Activated T-helper 2 cell treated with anti-CD3 and anti-CD28 coated beads, Interferon-gamma antibody, Interleukin-2, Interleukin-4, amounts not matched to agents 10 μg/mL and 5 μg/mL and 100 μg/mL, durations not matched to agents 14 hours and 24 hours and 36 hours (primary cell): ENCODE results near the gene PHPT1. TPM values are rescaled to one million over a fixed set of nuclear protein-coding genes. Genes with fewer than 3 reads are reported as not detected.

Experiments
- DNase-seq: peaks from one replicate; pipeline ENCODE4 v3.0.0; 2021; ENCODE audit warnings: low spot score
- H3K27ac Mint-ChIP-seq: one replicate; pipeline ENCODE4 v1.8.0; 2021; ENCODE audit warnings: mixed read lengths
- H3K27me3 Mint-ChIP-seq: one replicate; pipeline ENCODE4 v1.8.0; 2021; ENCODE audit warnings: low read depth, mixed read lengths
- H3K36me3 Mint-ChIP-seq: one replicate; pipeline ENCODE4 v1.8.0; 2021; ENCODE audit warnings: low read depth, mixed read lengths
- H3K4me1 Mint-ChIP-seq: one replicate; pipeline ENCODE4 v1.8.0; 2021; ENCODE audit warnings: low read depth, mixed read lengths
- H3K4me3 Mint-ChIP-seq: one replicate; pipeline ENCODE4 v1.8.0; 2021; ENCODE audit warnings: low read depth, mild to moderate bottlenecking, moderate library complexity, mixed read lengths
- H3K9me3 Mint-ChIP-seq: one replicate; pipeline ENCODE4 v1.8.0; 2021; ENCODE audit warnings: mixed read lengths
- intact Hi-C: fragments of 100-400 bp; cut with micrococcal nuclease; formaldehyde crosslinking; loops from one replicate; pipeline ENCODE4 v1.15.1; 2023
- total RNA-seq: library from RNA; stranded (reverse); gene quantifications from 2 replicates; pipeline ENCODE4 v1.2.3, GENCODE V29; 2022

PHPT1 gene
- total RNA-seq, 1 donor from 2014 or later, result 127 TPM

DNA sequence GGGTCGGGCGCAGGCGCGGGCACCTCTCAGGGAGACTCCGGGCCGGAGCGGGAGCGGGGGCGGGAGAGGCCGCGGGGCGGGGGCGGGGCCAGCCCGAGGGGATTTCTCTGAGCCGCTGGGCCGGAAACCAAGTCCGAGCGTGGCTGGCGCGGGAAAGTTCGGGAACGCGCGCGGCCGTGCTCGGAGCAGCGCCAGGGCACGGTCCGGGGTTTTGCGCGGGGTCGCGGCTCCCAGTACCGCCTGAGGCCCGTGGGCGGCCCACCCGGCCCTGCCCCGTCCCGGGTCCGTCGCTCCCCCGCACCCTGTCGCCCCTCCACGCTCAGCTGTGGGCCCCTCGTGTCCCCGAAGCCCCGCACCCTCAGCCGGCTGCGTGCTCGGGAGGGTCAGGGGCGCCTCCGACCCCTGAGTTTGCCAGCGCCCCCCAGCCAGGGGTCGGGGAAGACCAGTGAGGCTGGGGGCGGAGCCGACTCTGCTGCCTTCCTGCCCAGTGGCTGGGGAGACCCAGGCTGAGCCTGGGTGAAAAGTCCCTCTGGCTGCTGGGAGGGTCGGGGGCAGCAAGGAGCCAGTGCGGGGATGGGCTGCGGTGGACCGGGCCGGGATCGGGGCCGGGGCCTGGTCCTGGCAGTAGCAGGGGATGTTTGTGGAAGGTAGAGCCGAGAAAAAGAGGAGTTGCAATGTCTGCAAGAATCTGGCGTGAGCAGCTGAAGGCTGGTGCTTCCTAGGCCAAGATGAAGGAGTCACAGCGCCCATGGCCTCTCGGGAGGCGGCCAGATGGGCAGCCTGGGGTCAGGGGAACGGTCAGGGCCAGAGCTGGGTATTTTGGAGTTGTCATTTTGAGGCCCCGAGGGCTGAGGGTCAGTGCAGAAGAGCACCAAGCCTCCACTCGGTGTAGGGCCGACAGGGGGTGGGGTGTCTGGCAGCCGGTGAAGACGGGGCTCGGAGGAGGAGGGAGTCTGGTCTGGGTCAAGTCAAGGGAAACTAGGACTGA lies 37.7 kb downstream of the PHPT1 start:
- peak; percentile 33 for DNase-seq

DNA sequence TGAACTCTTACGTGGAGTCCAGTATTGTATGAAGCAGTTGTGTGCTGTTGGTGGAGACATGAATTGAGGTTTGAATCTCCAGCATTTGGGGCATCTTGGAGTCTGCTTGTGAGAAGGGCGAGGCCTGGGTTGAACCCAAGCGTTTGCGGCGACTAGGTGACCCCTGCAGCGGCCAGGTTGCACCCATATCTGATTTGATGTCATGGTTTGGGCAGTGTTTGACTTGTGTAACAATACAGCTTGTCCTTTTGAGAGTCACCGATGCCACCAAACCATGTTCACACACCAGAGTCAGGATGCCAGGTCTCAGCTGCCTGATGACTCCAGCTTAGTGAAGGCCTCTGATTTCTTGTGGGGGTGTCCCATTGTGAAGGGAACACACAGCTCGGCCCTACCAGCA lies 39.2 kb downstream of the PHPT1 start:
- H3K27me3 Mint-ChIP-seq, result no peaks in the 10 kb centered on the region
- H3K4me1 Mint-ChIP-seq, result peaks cover 15% of the 10 kb centered on the region
- no peak overlapping the region for H3K4me3 Mint-ChIP-seq
- H3K9me3 Mint-ChIP-seq, result no peaks in the 10 kb centered on the region
- no peak for DNase-seq
- peaks cover 42% of the 10 kb centered on the region for H3K36me3 Mint-ChIP-seq
- intact Hi-C loops, result no loop called here
- H3K27ac Mint-ChIP-seq, result no peak overlapping the region

More for the DNA sequence above, 37.7 kb downstream of the PHPT1 start:
- no peaks in the 10 kb centered on the region for H3K27me3 Mint-ChIP-seq
- H3K9me3 Mint-ChIP-seq, result no peaks in the 10 kb centered on the region
- peaks cover 24% of the 10 kb centered on the region for H3K4me1 Mint-ChIP-seq
- intact Hi-C loops, result loop anchor here (1.0 to 2.0 kb wide), 3 partner anchors 15 to 58 kb away; partner anchors contain the start of genes C8G, FBXW5 and PHPT1
- peak overlapping the region; percentile 87 for H3K27ac Mint-ChIP-seq
- H3K4me3 Mint-ChIP-seq, result peak overlapping the region; percentile 97
- peaks cover 41% of the 10 kb centered on the region for H3K36me3 Mint-ChIP-seq

DNA sequence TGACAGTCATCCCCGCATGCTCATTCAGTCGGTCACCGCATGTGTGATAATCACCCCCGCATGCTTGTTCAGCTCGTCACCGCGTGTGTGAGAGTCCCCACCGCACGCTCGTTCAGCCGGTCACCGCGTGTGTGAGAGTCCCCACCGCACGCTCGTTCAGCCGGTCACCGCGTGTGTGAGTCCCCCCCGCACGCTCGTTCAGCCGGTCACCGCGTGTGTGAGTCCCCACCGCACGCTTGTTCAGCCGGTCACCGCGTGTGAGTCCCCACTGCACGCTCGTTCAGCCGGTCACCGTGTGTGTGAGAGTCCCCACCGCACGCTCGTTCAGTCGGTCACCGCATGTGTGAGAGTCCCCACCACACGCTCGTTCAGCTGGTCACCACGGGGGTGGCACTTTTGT lies 40.6 kb downstream of the PHPT1 start:
- H3K27me3 Mint-ChIP-seq, result no peaks in the 10 kb centered on the region
- peaks cover 46% of the 10 kb centered on the region for H3K36me3 Mint-ChIP-seq
- no peaks in the 10 kb centered on the region for H3K9me3 Mint-ChIP-seq
- H3K4me3 Mint-ChIP-seq, result no peak overlapping the region
- no peak for DNase-seq
- intact Hi-C loops, result no loop called here
- peaks cover 13% of the 10 kb centered on the region for H3K4me1 Mint-ChIP-seq
- H3K27ac Mint-ChIP-seq, result no peak overlapping the region

- H3K4me1 Mint-ChIP-seq, result peaks cover 9% of the 10 kb centered on the region
- no peaks in the 10 kb centered on the region for H3K9me3 Mint-ChIP-seq
- intact Hi-C loops, result no loop called here
- H3K36me3 Mint-ChIP-seq, result peaks cover 47% of the 10 kb centered on the region
- DNase-seq, result no peak
- no peak overlapping the region for H3K27ac Mint-ChIP-seq
- H3K27me3 Mint-ChIP-seq, result no peaks in the 10 kb centered on the region
- H3K4me3 Mint-ChIP-seq, result no peak overlapping the region
These were observed 41.5 kb downstream of the PHPT1 start for GRCh38 chr9:136890661-136891060.

DNA sequence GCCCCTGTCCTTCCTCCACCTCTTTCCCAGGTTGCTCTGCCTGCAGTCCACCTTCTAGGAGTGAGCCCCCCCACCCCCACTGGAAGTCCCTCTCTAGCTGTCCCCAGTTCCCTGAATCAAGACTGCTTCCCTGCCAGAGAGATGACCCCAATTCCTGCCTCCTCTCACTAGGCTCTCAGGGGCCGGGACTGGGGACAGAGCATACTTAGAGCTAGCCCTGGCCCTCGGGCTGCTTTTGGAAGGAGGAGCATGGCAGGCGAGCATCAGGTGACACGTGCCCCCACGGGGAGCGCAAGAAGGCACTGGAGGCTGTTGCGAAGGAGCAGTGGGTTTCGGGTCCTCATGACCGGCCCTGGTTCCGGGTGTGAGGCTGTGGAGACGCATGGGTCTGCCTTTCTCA lies 46.8 kb downstream of the PHPT1 start:
- Mint-ChIP-seq H3K4me1 (peaks cover 19% of the 10 kb centered on the region), H3K27me3 (no peaks in the 10 kb centered on the region), H3K4me3 (no peak overlapping the region), H3K36me3 (peaks cover 61% of the 10 kb centered on the region), H3K9me3 (no peaks in the 10 kb centered on the region), H3K27ac (no peak overlapping the region)
- DNase-seq, result no peak
- intact Hi-C loops, result no loop called here

GRCh38 chr9:136898483-136899100 lies 49.4 kb downstream of the PHPT1 start:
- no peaks in the 10 kb centered on the region for H3K9me3 Mint-ChIP-seq
- peak overlapping the region; percentile 28 for H3K27ac Mint-ChIP-seq
- peaks cover 41% of the 10 kb centered on the region for H3K4me1 Mint-ChIP-seq
- H3K27me3 Mint-ChIP-seq, result no peaks in the 10 kb centered on the region
- no peak overlapping the region for H3K4me3 Mint-ChIP-seq
- peaks cover 68% of the 10 kb centered on the region for H3K36me3 Mint-ChIP-seq
- intact Hi-C loops, result no loop called here
- no peak for DNase-seq

DNA sequence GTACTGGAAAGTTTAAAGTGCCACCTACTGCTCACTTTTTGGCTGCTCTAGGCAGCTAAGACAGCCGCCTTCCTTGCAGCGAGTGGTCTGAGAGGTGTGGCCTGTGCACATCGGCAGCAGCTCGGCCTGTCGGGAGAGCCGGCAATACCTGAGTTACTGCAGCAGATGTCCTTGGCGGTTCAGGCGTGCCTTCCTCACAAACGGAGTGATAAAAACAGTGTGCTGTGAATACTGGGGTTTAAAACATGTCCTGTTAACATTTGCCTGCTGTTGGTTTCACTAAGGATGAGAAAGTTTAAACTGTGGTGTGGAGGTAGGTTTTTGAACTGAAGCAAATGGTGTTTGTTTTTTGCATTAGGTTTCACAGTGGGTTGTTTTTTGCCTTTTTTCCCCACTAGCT lies 50.0 kb downstream of the PHPT1 start:
- H3K4me1 Mint-ChIP-seq, result peaks cover 42% of the 10 kb centered on the region
- no peaks in the 10 kb centered on the region for H3K27me3 Mint-ChIP-seq
- intact Hi-C loops, result no loop called here
- peaks cover 66% of the 10 kb centered on the region for H3K36me3 Mint-ChIP-seq
- H3K4me3 Mint-ChIP-seq, result no peak overlapping the region
- H3K9me3 Mint-ChIP-seq, result no peaks in the 10 kb centered on the region
- peak overlapping the region; percentile 14 for H3K27ac Mint-ChIP-seq
- no peak for DNase-seq

GRCh38 chr9:136900556-136900955 lies 51.3 kb downstream of the PHPT1 start:
- Mint-ChIP-seq H3K4me3 (peak overlapping the region; percentile 34), H3K4me1 (peaks cover 47% of the 10 kb centered on the region), H3K27ac (peak overlapping the region; percentile 95), H3K36me3 (peaks cover 70% of the 10 kb centered on the region), H3K9me3 (no peaks in the 10 kb centered on the region), H3K27me3 (no peaks in the 10 kb centered on the region)
- no peak for DNase-seq
- intact Hi-C loops, result no loop called here

Other genes starting within 250 kb of the PHPT1 start
- 2.6 and 2.8 TPM in 2 replicates for gene EGFL7, start 186.5 kb upstream of the PHPT1 start, total RNA-seq
- 38.3 and 40.5 TPM in 2 replicates for gene AGPAT2, start 162.0 kb upstream of the PHPT1 start, total RNA-seq
- gene DIPK1B, start 136.8 kb upstream of the PHPT1 start, total RNA-seq, result 3.1 and 3.4 TPM in 2 replicates
- 1.2 and 1.7 TPM in 2 replicates for gene LCN10, start 106.5 kb upstream of the PHPT1 start, total RNA-seq
- gene LCN6, start 100.9 kb upstream of the PHPT1 start, total RNA-seq, result not detected in 2 replicates
- not detected in 2 replicates for gene LCN8, start 91.2 kb upstream of the PHPT1 start, total RNA-seq
- not detected in 2 replicates for gene LCN15, start 84.9 kb upstream of the PHPT1 start, total RNA-seq
- gene TMEM141, start 58.1 kb upstream of the PHPT1 start, total RNA-seq, result 34.4 and 34.7 TPM in 2 replicates
- gene CCDC183, start 53.1 kb upstream of the PHPT1 start, total RNA-seq, result 0.11 TPM in 1 of 2 replicates, not detected in the other
- 108 and 111 TPM in 2 replicates for gene RABL6, start 41.5 kb upstream of the PHPT1 start, total RNA-seq
- gene AJM1, start 6.9 kb upstream of the PHPT1 start, total RNA-seq, result 5.0 and 5.1 TPM in 2 replicates
- 19.0 and 21.0 TPM in 2 replicates for gene MAMDC4, start 2.9 kb downstream of the PHPT1 start, total RNA-seq
- 381 and 410 TPM in 2 replicates for gene EDF1, start 16.9 kb downstream of the PHPT1 start, total RNA-seq
- gene TRAF2, start 37.1 kb downstream of the PHPT1 start, total RNA-seq, result 59.5 and 60.4 TPM in 2 replicates
- gene FBXW5, start 95.3 kb downstream of the PHPT1 start, total RNA-seq, result 94.4 and 95.9 TPM in 2 replicates
- 0.76 and 0.89 TPM in 2 replicates for gene C8G, start 95.8 kb downstream of the PHPT1 start, total RNA-seq
- 2.0 and 2.1 TPM in 2 replicates for gene LCN12, start 102.9 kb downstream of the PHPT1 start, total RNA-seq
- gene PTGDS, start 128.1 kb downstream of the PHPT1 start, total RNA-seq, result not detected in 2 replicates
- not detected in 2 replicates for gene LCNL1, start 133.6 kb downstream of the PHPT1 start, total RNA-seq
- 60.5 and 72.6 TPM in 2 replicates for gene PAXX, start 143.0 kb downstream of the PHPT1 start, total RNA-seq
- gene CLIC3, start 147.2 kb downstream of the PHPT1 start, total RNA-seq, result not detected in 2 replicates
- gene ABCA2, start 178.8 kb downstream of the PHPT1 start, total RNA-seq, result 27.4 and 31.4 TPM in 2 replicates
- 0.21 TPM in 1 of 2 replicates, not detected in the other for gene FUT7, start 182.7 kb downstream of the PHPT1 start, total RNA-seq
- gene NPDC1, start 196.8 kb downstream of the PHPT1 start, total RNA-seq, result 32.7 and 36.0 TPM in 2 replicates
- gene ENTPD2, start 204.7 kb downstream of the PHPT1 start, total RNA-seq, result not detected in 2 replicates
- 26.5 and 27.1 TPM in 2 replicates for gene SAPCD2, start 221.1 kb downstream of the PHPT1 start, total RNA-seq
- 20.0 and 22.3 TPM in 2 replicates for gene UAP1L1, start 228.1 kb downstream of the PHPT1 start, total RNA-seq
- gene MAN1B1, start 237.6 kb downstream of the PHPT1 start, total RNA-seq, result 47.5 and 52.2 TPM in 2 replicates